HG02981 (cell line): Measurements from ENCODE around the gene STH.

Source experiments
- ATAC-seq: cut with Tn5 transposase; IDR thresholded peaks from one replicate; pipeline ENCODE4 v1.9.1; 2021; ENCODE audit warnings: mild to moderate bottlenecking, moderate library complexity; ENCODE audit not compliant: unreplicated experiment

Gene STH

GRCh38 chr17:45966606-45967280, 32.3 kb upstream of the STH start:
- ATAC-seq = no peak

- ATAC-seq = no peak
These were observed 31.7 kb upstream of the STH start for GRCh38 chr17:45967378-45967777.

- ATAC-seq = no peak
These were observed 30.3 kb upstream of the STH start for GRCh38 chr17:45968732-45969131.

DNA sequence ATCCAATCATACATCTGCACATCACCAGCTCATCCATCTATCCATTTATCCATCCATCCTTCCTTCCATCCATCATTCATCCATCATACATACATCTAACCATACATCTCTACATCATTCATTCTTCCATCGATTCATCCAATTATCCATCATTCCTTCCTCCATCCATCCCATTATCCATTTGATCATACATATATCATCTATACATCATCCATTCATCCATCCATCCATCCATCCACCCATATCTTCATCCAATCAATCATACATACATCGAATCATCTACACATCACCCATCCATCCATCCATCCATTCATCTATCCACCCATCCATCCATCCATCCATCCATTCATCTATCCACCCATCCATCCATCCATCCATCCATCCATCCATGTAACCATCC, 29.3 kb upstream of the STH start:
- no peak for ATAC-seq

DNA sequence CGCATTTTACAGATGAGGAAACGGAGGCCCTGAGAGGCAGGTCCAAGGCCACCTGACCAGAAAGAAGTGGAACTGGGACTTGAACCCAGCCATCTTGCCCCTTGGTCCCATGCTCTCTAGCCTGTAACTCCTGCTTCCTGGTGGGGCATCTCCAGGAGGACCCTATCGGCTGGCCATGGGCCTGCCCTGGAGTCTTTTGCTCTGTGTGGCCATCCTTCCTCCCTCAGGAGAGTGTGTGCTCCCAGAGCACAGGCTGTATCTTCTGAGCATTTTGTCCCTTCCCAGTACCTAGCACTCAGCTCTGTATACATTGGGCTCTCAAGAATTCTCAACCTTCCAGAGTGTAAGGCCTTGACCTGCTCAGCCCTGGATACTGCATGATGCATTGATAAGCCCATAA, 28.4 kb upstream of the STH start:
- ATAC-seq = no peak

- ATAC-seq = no peak
These were observed 27.3 kb upstream of the STH start for GRCh38 chr17:45971698-45972141.

GRCh38 chr17:45972531-45972930, 26.5 kb upstream of the STH start:
- no peak for ATAC-seq

DNA sequence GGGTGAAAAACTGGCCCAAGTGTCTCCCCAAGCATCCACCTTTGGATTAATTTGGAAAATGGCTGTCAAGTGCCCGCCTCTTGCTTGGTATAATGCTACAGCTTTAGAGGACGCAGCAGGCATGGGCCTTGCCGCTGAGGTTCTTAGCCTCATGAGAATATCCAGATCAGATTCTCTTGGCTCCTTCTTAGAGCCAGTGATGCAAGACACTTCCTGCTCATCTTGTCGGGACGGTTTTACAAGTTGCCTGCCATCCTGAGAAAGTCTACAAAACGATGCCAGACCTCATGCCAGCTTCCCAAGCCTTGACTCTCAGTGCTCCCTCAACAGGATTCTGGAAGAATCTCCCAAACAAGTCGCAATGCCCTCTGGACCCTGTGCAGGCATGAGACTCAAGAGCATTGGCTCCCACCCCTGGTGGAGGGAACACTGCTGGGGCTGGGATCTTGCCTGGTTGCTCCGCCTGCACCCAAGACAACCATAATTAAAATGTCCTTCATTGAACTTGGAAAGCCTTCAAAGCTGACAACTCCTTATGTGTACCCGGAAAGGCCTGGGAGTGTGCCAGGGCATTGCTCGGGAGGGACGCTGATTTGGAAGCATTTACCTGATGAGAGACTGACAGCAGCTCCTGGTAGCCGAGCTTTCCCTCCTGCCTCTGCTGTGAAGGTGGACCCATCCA, 25.8 kb upstream of the STH start:
- no peak for ATAC-seq

- ATAC-seq = no peak
These were observed 24.8 kb upstream of the STH start for GRCh38 chr17:45973946-45974859.

GRCh38 chr17:45974916-45975630, 24.0 kb upstream of the STH start:
- no peak for ATAC-seq

DNA sequence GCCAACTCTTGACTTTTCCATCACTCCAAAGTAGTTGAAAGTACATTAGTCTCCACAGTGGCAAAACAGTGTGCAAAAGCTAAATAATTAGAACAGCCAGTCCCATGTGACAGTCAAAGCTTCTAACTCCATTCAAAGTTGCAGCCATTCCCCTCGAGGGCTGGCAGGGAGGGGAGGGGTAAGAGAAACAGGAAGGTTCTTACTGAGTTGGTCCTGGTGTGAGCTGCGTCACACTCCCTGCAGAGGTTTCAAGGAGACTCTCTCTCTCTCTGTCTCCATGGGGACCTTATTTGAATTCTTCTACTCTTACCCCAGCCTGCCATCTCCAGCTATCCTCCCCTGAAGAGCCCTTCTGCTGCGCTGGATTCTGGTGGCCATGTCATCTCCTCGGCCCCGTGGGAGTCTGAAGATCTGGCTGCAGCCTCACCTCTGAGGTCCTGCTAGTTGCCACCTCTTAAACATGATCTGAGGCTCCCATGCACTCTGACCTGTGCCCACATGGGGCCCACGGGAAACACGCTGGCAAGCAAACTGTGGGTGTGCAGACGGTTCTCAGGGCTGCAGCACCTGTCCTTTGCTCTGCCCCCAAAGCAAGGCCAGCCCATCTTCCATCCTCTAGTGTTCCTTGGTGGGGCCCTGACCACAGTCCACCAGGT, 23.3 kb upstream of the STH start:
- no peak for ATAC-seq

- ATAC-seq = no peak
These were observed 22.7 kb upstream of the STH start for GRCh38 chr17:45976391-45976754.

DNA sequence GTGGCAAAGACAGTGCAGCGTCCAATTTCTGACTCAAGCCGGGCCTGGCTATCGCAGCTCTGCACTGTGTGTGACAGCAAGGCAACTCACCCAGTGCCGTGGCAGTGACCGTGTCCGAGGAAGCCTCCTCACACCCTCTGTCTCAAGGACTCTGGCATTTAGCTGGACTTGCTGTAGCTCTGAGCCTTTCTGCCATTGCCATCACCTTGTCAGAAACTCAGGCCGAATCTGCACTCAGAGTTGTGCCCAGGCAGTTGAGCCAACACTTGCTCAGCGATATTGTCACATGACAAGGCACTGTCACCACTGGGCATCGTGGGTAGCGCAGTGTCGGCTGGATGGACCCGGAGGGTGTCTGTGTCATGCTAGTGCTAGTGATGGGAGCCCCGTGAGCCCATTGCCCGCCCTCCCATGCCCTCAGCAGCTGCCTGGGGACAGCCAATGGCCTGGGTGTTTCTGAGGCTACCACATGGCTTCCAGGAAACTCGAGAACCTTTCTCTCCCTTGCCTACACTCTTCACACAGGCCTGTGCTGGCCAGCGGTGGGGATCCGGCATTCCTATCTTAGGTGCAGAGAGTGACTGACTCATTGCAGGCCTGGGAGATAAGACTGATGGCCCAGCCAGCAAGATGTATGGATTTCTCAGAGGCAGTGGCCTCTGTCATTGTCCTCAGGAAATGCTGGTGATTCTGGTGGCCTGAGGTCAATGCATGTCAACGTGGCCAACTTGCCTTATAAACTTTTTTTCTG, 22.1 kb upstream of the STH start:
- no peak for ATAC-seq

- ATAC-seq = no peak
These were observed 21.6 kb upstream of the STH start for GRCh38 chr17:45977506-45977824.

- ATAC-seq = no peak
These were observed 20.9 kb upstream of the STH start for GRCh38 chr17:45977976-45978626.

- ATAC-seq = no peak
These were observed 19.9 kb upstream of the STH start for GRCh38 chr17:45979137-45979536.

GRCh38 chr17:45980855-45981254, 18.2 kb upstream of the STH start:
- no peak for ATAC-seq

GRCh38 chr17:45981306-45981705, 17.7 kb upstream of the STH start:
- ATAC-seq = no peak

DNA sequence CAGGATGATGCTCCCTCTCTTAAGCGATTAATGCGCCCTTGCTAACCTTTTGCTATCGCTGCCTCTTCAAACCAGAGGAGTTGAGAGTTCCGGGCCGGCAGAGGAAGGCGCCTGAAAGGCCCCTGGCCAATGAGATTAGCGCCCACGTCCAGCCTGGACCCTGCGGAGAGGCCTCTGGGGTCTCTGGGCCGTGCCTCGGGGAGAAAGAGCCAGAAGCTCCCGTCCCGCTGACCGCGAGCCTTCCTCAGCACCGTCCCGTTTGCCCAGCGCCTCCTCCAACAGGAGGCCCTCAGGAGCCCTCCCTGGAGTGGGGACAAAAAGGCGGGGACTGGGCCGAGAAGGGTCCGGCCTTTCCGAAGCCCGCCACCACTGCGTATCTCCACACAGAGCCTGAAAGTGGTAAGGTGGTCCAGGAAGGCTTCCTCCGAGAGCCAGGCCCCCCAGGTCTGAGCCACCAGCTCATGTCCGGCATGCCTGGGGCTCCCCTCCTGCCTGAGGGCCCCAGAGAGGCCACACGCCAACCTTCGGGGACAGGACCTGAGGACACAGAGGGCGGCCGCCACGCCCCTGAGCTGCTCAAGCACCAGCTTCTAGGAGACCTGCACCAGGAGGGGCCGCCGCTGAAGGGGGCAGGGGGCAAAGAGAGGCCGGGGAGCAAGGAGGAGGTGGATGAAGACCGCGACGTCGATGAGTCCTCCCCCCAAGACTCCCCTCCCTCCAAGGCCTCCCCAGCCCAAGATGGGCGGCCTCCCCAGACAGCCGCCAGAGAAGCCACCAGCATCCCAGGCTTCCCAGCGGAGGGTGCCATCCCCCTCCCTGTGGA, 16.0 kb upstream of the STH start:
- ATAC-seq = no peak
